D341Med (cell line): ENCODE measurements around the gene CTNNA3.

Experiments
- DNase-seq: peaks from one replicate; pipeline ENCODE4 v3.0.0; 2012; ENCODE audit warnings: low spot score

The CTNNA3 gene

DNA sequence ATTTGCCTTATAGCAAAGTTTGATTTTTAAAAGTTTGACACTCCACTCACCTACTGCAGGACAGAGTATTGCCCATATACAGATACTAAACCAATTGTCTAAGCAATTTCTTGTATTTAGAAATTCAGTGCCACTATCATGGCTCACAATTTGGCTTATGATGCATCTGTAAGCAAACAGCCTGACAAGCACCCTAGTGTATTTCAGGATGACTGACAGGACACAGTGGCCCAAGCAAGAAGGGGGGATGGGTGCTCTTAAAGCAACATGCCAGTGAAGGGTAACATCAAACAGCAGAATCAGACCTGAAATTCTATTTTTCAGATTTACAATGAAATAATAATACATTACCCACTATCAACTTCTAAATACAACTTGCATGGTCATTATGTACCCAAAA, 30.5 kb downstream of the CTNNA3 start:
- DNase-seq = no peak

DNA sequence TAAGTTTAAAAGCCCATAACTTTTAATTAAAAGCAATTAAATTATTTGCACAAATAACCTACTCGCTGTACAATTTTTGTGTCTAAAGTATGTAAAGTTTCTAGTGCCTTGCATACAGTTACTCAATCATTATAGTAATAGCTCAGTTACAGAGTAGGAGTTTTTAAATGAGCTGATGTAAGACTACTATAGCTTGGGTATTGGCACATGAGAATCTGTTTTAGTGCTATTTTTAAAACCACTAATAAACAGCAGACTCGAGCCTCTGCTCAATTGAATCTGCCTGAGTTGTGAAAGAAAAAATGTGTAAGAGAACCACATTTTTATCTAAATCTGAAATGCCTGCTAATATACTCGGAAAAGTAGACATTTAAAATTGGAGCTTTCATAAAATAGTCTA, 31.1 kb downstream of the CTNNA3 start:
- no peak for DNase-seq

DNA sequence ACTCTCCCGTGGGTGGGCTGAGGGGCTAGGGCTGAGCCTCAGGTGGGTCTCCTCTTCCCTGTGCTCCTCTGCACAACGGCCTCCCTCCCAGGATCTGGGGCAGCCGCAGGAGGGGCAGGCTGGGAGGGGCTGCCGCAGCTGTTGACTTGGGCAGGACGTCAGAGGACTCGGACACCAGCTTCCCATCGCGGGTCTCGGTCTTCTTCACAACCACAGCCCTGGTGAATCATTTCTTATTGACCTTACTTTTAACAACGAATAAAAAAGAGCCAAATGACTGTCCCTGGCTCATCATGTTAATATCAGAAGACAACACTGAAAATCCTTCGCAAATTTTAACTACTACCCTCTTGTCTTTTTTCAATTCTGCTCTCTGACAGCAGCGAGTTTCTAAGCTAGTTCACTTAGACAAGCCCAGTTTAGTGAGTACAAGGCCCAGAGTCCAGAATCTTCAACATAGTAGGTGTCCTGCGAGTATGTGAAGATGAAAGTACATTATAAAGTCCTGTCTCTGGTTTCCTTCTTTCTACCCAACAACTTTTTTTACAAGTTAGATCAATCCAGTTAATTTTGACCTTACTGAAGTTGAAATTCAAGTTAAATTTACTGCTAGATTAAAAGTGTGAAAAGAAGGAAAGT, 32.4 kb downstream of the CTNNA3 start:
- DNase-seq = no peak

DNA sequence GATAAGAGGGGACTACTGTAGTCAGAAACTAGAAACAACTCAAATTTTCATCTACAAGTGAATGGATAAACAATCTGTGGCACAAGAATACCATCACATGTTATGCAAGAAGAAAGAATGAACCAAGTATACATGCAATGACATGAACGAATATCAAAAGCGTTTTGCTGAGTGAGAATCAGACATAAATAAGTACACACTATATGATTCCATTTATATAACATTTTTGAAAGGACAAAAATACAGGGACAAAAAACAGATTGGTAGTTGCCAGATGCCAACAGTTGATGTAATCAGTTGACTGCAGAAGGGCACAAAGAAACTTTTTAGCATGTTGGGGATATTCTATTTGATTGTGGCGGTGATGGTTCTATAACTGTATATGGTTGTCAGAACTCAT, 33.6 kb downstream of the CTNNA3 start:
- no peak for DNase-seq

DNA sequence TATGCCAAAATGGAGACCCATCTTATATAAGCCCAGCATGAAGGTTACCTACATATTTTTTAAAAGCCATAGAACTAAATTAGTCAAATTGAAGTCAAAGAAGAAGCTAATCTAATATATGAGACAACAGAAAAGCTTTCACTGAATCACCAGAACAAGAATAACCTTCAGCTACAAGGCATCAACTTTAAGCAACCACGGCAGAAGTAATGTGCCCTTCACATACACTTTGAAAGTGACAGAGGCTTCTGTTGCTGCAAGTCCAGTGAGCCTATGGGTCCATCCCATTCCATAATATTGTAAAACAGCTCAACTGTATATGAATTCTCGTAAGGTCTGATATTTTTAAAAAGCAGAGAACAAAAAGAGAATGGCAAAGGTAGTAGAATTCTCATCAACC, 36.5 kb downstream of the CTNNA3 start:
- DNase-seq = no peak

DNA sequence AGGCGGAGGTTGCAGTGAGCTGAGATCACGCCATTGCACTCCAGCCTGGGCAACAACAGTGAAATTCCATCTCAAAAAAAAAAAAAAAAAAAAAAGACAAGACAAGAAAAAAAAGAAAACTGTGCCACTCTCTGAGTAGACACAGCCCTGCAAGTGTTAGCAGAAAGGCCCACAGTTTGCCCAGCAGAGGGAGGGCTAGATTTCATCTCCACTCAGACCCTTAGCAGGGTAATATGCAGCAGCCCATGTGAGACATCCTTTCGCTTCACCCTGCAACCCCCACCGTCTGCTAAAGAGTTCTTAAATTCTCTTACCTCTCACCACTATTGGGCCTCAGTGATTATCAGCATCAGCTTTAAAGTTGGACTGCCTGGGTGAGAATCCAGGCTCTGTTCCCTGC, 38.2 kb downstream of the CTNNA3 start:
- DNase-seq = no peak

DNA sequence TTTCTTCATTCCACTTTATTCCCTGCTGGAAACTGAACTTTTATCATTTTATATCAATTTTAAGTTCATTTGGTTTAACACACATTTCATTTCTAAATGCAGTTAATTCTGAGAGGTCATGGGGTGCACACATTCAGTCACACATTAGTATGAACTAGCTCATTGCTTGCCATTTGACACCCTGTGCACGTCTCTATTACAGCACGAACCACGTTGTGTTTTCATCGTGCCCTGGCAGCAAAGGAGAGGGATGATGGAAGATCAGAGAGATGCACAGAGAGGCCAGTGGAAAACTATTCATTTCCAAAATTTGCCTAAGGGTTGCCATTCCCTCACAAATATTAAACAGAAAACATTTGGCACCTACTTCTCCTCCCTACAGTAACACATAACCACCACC, 45.4 kb downstream of the CTNNA3 start:
- DNase-seq = no peak

DNA sequence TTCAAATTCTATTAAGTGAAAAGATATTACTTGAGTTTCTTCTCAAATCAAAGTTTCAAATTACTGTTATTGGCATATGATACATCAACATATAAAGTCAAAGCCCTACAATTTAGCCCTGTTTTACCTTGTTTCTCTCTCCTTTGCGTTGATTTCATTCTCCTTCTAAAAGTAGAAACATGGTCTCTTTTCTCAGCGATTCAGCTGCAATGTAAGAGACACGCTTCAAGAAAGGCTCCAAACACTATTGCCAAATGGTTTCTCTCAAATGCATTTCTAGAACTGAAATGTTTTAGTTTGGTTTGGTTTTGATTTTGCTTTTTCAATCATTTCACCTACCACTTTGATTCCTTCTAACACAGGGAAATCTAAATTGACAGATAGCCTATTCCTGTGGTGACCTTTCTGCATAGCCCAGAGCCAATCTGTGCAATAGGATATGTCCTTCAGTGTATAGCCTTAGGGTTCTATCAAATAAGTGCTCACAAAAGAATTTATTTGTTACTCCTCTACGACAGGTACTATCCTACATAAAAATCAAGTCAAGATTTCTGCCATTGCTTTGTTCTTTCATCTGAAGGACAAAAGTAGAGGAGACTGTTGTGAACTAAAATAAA, 47.3 kb downstream of the CTNNA3 start:
- no peak for DNase-seq

DNA sequence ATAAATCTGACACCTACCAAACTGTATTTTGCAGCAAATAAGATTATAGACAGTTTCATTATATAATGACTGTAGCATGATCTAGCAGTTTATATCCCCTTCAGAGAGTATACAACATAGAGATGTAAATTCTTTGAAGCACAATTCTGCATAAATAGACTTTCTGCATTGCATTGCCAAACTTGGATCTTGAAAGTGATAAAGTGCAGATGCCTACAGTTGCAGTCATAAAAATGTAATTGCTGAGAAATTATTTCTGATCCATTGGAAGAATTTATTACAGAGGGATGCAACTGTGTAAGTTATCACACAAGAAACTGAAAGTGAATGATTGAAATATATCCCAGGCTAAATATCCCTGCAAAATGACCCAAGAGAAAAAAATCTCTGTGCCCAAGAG, 65.1 kb downstream of the CTNNA3 start:
- DNase-seq = no peak

DNA sequence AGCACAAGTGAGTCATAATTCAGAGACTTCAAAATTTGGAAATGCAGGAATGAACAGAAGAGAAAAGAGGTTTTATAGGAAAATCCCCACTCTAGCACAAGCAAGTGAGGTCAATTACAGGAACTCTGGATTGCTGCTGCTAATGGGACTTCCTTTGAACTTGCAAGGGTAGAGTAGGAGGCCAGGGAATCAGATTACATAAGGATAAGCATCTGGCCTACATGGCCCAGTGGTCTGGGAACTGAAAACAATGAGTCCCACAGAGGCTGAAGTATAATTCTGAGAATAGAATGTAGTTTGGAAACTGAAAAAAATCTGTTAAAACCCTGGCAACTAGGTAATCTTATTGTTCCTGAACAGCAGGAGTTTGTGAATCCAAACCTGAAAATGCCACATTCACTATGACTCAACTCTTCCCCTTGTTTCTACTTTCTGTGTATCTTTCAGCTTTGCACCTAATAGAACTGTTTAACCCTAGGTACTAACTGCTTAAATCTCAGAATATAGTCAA, 66.5 kb downstream of the CTNNA3 start:
- DNase-seq = no peak

DNA sequence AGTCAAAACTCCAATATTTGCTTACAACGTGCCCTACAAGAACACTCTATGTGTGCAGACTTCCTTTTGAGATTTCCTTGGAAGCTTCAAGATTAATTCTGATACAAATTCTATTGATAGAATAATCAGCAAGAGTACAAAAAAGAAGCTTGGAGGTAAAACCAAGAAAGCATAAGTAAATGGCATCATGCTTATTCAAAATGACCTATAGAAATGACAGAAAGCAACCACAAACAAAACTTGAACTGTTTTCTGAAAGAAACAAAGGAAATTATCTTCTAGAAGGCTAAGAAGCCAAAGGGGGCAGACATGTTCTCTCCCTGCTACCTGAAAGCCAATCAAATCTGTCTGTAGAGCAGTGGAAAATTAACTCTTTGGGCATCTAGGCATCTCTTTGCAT, 73.0 kb downstream of the CTNNA3 start:
- DNase-seq = no peak

DNA sequence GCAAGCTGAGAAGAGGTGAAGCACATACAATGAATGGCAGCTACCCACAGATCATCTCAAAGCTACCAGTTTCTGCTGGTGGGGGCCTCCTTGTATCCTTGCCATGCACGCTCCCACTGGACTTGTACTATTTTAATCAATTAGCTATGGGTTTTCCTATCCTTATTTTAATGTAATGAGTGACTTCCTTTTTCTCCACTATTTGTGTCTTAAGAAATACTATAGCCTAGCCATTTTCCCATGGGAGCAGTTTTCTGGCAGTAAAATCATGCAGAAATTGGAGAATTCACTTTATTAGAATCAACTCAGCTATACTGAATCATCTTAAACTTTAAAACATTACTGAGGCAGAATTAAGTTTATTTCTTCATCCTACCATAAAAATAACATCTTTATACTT, 73.5 kb downstream of the CTNNA3 start:
- no peak for DNase-seq

DNA sequence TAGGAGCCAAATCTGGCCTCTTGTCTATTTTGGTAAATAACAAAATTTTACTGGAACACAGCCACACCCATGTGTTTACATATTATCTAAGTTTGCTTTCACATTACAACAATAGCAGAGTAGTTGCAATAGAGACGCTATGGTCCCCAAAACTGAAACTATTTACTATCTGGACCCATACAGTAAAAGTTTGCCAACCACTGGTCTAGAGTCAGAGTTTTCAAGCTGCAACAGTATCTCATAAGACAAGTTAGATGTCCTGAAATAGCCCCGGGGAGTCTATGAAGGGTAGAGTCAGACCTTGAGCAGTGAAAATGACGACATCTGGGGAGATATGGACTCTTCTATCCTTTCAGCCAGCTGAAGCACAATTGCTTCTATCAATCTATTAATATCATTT, 74.2 kb downstream of the CTNNA3 start:
- DNase-seq = no peak

DNA sequence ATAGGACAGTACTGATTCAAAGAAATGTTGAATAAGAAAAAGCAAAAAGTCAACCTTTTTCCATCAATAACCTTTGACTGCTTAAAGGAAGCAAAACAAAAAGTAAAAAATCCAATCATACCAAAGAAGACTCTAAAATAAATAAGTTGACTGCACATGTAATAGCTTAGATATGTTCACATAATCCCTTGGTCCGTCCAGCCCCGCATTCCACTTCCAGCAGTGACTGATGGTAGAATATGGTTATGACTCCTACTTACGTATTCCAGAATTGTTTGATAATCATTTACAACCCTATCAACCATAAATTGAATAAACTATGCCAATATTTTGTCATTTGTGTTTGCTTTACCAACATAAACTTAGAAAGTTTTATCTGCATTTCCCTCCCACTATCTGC, 77.9 kb downstream of the CTNNA3 start:
- no peak for DNase-seq

DNA sequence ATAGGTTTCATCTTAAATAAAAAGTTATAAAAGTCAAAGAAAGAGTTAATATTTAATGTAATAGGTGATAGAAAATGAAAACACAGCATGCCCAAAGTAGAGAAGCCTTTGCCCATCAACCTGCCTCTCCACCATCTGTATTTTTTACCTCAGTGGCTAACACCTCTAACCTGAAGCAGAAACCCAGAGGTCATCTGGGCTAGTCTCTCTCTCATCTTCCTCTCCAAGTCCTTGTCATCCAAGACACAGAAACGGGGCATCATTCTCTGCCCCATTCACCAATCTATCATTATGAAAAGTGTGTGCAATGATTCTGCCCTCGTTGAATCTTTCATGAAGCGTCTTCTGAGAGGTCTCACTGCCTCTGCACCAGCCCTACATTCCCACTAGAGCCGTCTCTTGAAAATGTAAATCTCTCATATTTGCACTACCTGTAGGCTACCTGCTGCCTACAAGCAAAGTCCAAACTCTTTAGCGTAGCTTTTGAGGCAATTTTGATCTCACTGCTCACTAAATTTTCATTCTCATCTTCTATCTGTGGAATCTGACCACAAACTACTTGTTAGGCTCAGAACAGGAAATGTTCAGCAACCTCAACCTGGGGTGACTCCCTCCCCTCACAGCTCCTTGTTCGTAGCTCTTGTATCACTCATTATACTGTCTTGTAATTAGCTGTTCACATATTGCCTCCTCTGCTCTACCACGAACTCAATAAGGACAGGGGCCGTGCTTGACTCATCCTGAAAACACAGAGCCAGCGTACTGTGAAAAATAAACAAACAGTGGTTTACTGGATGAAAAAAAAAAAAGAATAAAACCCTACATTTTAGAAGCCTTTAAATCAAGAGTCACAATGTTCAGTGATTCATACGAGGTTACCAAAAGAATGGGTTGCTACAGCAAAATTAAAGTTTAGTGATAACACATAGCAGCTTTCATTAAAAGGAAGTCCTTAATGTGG, 83.1 kb downstream of the CTNNA3 start:
- DNase-seq = no peak

DNA sequence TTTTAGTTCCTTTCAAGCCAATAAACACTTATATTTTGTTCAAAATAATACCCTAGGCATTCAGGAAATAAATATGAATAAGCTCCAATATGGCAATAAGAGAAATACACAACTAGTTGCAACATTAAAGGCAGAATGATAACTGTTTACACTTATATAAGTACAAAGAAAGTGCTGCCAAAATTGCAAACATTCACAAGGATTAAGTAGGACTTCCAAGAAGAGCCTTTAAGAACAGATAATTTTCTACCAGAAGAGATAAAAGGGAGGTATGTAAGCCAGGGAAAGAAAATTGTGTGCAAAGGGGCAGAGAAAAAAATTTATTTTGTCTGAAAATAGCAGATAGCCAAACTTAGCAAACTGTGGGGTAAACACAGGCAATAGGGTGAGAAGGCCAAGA, 83.8 kb downstream of the CTNNA3 start:
- no peak for DNase-seq

DNA sequence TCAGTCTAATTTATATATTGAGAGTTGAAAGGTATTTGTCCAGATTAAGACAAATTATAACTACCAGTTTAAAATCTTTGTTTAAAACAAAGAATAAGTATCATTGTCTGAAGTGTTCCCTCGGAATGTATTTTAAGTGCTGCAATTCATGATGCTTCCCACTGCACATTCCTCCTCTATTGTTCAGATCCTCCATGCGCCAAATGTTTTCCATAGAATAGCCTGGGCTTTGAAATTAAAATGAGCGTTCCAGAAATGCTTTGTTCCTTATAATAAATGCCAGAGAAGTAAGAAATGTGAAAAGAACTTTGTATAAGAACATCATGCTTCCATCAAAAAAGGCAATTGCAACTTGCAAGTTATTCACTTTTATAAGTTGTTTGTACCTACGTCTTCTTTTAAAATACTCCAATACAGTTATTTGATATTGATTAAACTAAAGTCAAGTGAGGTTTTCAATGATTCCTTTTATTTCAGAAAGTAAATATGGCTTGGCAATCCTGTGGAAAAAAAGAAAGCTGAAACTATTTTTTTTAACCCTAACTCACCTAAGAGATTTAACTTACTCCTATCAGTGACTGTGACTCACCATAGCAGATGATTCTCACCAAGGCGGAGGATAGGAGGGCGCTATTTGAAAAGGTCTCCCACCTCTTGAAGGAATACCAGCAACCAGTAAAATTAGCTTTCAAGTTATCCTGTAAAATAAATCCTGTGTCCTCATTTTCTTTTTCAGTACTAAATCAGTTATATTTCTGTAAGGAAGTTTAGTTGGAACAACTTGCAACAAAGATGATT, 85.8 kb downstream of the CTNNA3 start:
- no peak for DNase-seq

DNA sequence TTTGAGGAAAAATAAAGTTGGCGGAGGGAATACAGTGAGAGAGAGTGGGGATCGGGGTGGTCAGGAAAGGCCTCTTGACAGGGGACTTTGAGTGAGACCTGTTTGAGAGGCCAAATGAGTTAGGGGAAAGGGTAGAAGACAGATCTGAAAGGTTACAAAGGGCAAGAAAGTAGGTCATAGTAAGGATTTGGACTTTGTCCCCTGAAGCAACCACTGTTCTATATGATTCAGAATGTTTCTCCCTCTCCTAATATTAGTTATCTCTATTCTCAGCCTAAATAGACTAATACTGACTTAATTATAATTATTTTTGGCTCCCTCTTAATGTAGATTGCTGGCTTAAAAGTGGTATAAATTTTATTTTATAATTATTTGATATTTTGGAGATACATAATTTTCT, 88.0 kb downstream of the CTNNA3 start:
- DNase-seq = no peak

DNA sequence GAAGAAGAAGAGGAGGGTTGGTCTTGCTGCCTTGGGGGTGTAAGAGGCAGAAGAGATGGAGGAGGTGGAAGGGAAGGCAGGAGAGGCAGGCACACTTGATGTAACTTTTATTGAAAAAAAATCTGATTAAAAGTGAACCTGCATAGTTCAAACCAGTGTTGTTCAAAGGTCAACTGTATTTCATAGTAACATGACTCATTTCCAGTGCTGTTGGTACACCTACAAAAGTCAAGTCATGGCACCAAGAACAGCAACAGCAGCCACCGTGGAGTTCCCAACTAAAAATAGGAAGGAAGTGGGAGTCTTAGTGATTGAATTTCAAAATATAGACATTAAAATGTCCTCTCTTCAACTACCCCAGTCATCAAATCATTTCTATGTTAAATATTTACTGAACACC, 88.5 kb downstream of the CTNNA3 start:
- no peak for DNase-seq

DNA sequence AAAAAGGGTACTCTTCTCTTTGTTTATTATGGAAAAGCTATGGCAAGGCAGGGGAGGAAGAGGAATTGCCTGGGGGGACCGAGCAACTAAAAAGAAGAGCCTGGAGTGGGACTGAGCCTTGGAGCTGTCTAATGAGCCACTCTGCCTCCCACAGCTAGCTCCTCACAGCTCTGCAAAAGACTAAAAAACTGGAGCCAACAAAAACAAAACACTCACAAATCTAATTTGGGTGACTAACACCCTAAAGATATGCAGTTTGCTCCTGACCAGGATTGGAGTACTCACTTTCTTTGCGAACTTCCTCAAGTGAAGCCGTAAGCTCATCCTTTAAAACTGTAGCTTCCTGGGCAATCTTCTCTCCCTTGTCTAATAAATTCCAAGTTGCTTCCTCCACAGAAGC, 89.4 kb downstream of the CTNNA3 start:
- DNase-seq = no peak

DNA sequence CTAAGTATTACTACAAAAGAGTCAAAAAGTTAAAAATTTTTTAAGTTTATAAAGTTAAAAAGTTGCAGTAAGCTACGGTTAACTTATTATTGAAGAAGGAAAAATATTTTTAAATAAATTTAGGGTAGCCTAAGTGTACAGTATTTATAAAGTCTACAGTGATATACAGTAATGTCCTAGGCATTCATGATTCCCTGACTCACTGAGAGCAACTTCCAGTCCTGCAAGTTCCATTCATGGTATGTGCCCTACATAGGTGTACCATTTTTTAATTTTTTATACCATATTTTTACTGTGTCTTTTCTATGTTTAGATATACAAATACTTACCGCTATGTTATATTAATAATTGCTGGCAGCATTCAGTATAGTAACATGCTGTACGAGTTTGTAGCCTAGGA, 92.3 kb downstream of the CTNNA3 start:
- DNase-seq = no peak

DNA sequence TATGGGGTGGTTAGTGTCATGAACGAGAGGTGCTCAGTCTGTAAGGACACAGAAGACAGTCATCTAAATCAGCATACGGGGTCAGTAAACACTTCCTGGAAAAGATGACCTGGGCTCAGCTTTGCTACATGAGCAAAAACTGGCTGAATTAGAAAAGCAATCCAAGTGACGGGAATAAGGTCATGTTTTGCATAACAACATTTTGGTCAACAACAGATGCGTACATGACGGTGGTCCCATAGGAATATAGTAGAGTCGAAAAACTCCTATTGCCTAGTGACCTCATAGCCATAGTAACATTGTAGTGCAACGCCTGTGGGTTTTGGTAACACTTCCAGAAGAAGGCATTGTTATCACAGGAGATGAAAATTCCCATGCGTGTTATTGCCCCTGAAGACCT, 92.9 kb downstream of the CTNNA3 start:
- no peak for DNase-seq
